HepG2 (cell line): Measurements from ENCODE around the gene CLCN1. TPM values are rescaled to one million over a fixed set of nuclear protein-coding genes. Genes with fewer than 3 reads are reported as not detected.

Experiments
- ARNT ChIP-seq: fragments of 450-650 bp; IDR thresholded peaks from 2 replicates; pipeline ENCODE4 v1.6.1; 2017
- FOXO4 ChIP-seq: sonication (generic); formaldehyde crosslinking; conservative IDR thresholded peaks from 2 replicates; pipeline ENCODE4 v1.8.1; 2023; ENCODE audit warnings: missing genetic modification reagents
- HNF1B ChIP-seq: sonication (generic); formaldehyde crosslinking; IDR thresholded peaks from 2 replicates; pipeline ENCODE4 v1.5.1; 2020; ENCODE audit warnings: mild to moderate bottlenecking, moderate library complexity, missing genetic modification reagents
- MXD1 ChIP-seq: sonication (generic); formaldehyde crosslinking; IDR thresholded peaks from 2 replicates; pipeline ENCODE4 v1.4.0; 2020; ENCODE audit warnings: mild to moderate bottlenecking, missing genetic modification reagents
- NFAT5 ChIP-seq: sonication (generic); formaldehyde crosslinking; IDR thresholded peaks from 2 replicates; pipeline ENCODE4 v1.4.0; 2020; ENCODE audit warnings: missing genetic modification reagents
- NR2F2 ChIP-seq: IDR thresholded peaks from 2 replicates; pipeline ENCODE4 v1.6.1; 2012; ENCODE audit warnings: low read depth, inconsistent platforms, borderline replicate concordance
- POLR2A ChIP-seq, 2 experiments: IDR thresholded peaks; 2 replicates each; pipeline ENCODE4 v1.6.1; 2011; ENCODE audit warnings: low read depth in 2 of 2, low read length in 2 of 2, mild to moderate bottlenecking in 1 of 2, moderate library complexity in 1 of 2; ENCODE audit not compliant: insufficient read depth in 1 of 2
- PRDM4 ChIP-seq: sonication (generic); formaldehyde crosslinking; IDR thresholded peaks from 2 replicates; pipeline ENCODE4 v1.9.0; 2021; ENCODE audit warnings: missing genetic modification reagents, borderline replicate concordance
- SATB2 ChIP-seq: sonication (generic); formaldehyde crosslinking; IDR thresholded peaks from 2 replicates; pipeline ENCODE4 v1.5.0; 2020; ENCODE audit warnings: missing genetic modification reagents
- SP5 ChIP-seq: IDR thresholded peaks from 2 replicates; pipeline ENCODE4 v1.6.1; 2016; ENCODE audit warnings: low read depth, borderline replicate concordance
- ZNF12 ChIP-seq: sonication (generic); formaldehyde crosslinking; IDR thresholded peaks from 2 replicates; pipeline ENCODE4 v1.5.0; 2020; ENCODE audit warnings: missing genetic modification reagents
- ZNF260 ChIP-seq: sonication (generic); formaldehyde crosslinking; IDR thresholded peaks from 2 replicates; pipeline ENCODE4 v1.4.0; 2020; ENCODE audit warnings: missing genetic modification reagents, low read depth, mild to moderate bottlenecking, borderline replicate concordance
- ZNF263 ChIP-seq: sonication (generic); formaldehyde crosslinking; IDR thresholded peaks from 2 replicates; pipeline ENCODE4 v1.4.0; 2020; ENCODE audit warnings: missing genetic modification reagents
- ZNF569 ChIP-seq: sonication (generic); formaldehyde crosslinking; IDR thresholded peaks from 2 replicates; pipeline ENCODE4 v1.5.0; 2020; ENCODE audit warnings: mild to moderate bottlenecking, missing genetic modification reagents, moderate library complexity, borderline replicate concordance
- ZNF639 ChIP-seq: conservative IDR thresholded peaks from 2 replicates; pipeline ENCODE4 v1.6.1; 2018; ENCODE audit warnings: missing genetic modification reagents
- ZSCAN9 ChIP-seq: IDR thresholded peaks from 2 replicates; pipeline ENCODE4 v1.6.1; 2016; ENCODE audit warnings: borderline replicate concordance
- polyA plus RNA-seq, 8 experiments: library from polyadenylated mRNA; depleted of rRNA in 3 of 8; stranded (reverse) in 7 of 8; unstranded in 1 of 8; fragments of >200 nt; fragmentation: Illumina TruSeq in 4 of 8; extraction: Trizol in 4 of 8; gene quantifications; 2 replicates each; pipeline versions ENCODE4 v1.2.1 to v1.2.3, GENCODE V29; 2011 to 2016; ENCODE audit warnings: low read depth in 4 of 8, missing spikeins in 1 of 8, mixed read lengths in 1 of 8; ENCODE audit not compliant: insufficient read depth in 1 of 8
- total RNA-seq, 5 experiments: library from RNA; depleted of rRNA; stranded (reverse); fragments of >200 nt; fragmentation: Illumina TruSeq; extraction: Trizol; gene quantifications; 2 replicates each; pipeline ENCODE4 v1.2.3, GENCODE V29; 2016; ENCODE audit warnings: low read depth in 1 of 5

CLCN1 gene
- total and polyA plus RNA-seq, 2 of the 13 experiments (the other 11 are each of a cell fraction or from before 2014, with no cell fraction given) = 0.01 TPM; not detected in 1

GRCh38 chr7:143284591-143285469, 31.1 kb upstream of the CLCN1 start, which contains the start of gene TMEM139 (continued):
- TF ChIP-seq NFAT5 (no peak), ZSCAN9 (CRISPR knock-in tag) (no peak; the same call in 1 of the 2 replicates), ZNF12 (no peak), ZNF263 (CRISPR knock-in tag) (no peak), ARNT (no peak), ZNF260 (CRISPR knock-in tag) (no peak), PRDM4 (no peak), MXD1 (CRISPR knock-in tag) (no peak), ZNF569 (no peak), ZNF639 (CRISPR knock-in tag) (no peak), FOXO4 (CRISPR knock-in tag) (0 out of 2 replicates have a peak, but pooled peaks have one; percentile 35), POLR2A (IDR thresholded peaks at IDR 0.05; ENCODE audit: insufficient read depth in 1 of 2, low read depth in 2 of 2, low read length in 2 of 2) (peak; percentile 29 to 66; a peak in 3 of 4 replicates), HNF1B (CRISPR knock-in tag) (peak; percentile 45; the same call in 1 of the 2 replicates), NR2F2 (peak; percentile 27; the same call in 1 of the 2 replicates), SATB2 (CRISPR knock-in tag) (0 out of 2 replicates have a peak, but pooled peaks have one; percentile 41), SP5 (no peak; the same call in 1 of the 2 replicates)
